ENCODE results near the gene DPYD.

DPYD gene

DNA sequence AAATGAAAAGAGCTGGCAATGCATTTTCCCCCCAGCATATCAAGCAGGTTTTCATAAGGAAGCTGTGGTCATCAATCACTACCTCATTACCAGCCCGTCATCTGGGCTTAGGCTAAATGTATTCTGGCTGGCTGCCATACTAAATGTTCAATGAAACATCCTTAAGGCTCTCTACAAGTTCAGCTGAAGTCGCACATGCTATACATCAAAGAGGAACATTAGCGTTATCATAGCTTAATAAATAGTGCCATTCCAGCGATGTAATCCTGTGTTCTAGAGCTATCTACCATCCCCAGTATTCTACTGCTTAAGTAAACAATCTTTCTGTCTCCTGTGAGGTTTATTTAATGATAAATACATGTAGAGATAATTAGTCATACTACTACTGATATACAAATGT, 288.8 kb downstream of the DPYD start:
- FAIRE-seq (no peak), DNase-seq (ENCODE audit: insufficient read length, low spot score) (no peak)

- DNase-seq (ENCODE audit: insufficient read length, low spot score) (no peak), FAIRE-seq (no peak)
These were observed 289.9 kb downstream of the DPYD start for GRCh38 chr1:97630948-97631347.

DNA sequence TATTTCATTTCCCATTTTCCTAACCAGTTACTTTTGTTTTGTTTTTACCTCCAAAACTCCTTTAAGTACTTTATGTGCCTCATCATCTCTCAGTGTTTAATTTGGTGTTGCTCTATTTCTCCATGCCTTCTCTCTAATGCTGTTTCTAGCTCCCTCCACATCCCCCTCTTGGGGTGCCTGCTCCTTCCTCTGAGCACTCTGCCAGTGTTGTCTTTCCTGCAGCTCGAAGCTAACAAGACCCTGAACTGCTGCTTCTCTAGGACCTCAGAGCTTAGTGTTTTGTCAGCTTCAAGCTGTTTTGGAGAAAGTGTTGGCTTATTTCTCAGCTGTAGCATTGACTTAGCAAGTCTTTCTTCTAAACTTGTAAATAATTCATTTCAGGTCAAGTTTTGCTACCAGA, 290.6 kb downstream of the DPYD start:
- no peak for FAIRE-seq
- DNase-seq (ENCODE audit: insufficient read length, low spot score): no peak

GRCh38 chr1:97623220-97623619, 297.6 kb downstream of the DPYD start:
- no peak for DNase-seq (ENCODE audit: insufficient read length, low spot score)
- FAIRE-seq: no peak

GRCh38 chr1:97621955-97622354, 298.9 kb downstream of the DPYD start:
- FAIRE-seq (no peak), DNase-seq (ENCODE audit: insufficient read length, low spot score) (no peak)

GRCh38 chr1:97619706-97620105, 301.1 kb downstream of the DPYD start:
- DNase-seq (ENCODE audit: insufficient read length, low spot score): no peak
- no peak for FAIRE-seq

- DNase-seq (ENCODE audit: insufficient read length, low spot score) (no peak), FAIRE-seq (no peak)
These were observed 310.1 kb downstream of the DPYD start for GRCh38 chr1:97610748-97611147.

GRCh38 chr1:97610102-97610501, 310.7 kb downstream of the DPYD start:
- FAIRE-seq (no peak), DNase-seq (ENCODE audit: insufficient read length, low spot score) (no peak)

DNA sequence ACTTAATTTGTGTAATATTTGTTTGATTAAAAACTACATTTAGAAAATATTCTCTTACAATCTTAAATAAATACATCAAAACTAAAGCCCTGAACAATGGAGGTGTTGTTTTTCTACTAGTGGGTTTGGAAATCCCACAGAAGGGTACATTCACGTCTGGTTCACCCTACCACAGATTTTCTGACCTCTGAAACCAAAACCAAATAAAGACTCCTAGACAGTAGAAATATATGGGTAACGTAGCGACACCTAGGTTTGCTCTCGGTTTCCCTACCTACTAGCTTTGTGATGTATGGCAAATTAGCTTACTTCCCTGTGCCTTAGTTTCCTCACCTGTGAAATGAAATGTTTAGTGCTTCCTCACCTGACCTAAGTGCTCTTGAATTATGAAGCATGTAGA, 312.6 kb downstream of the DPYD start:
- no peak for FAIRE-seq
- DNase-seq (ENCODE audit: insufficient read length, low spot score): no peak

- no peak for FAIRE-seq
- DNase-seq (ENCODE audit: insufficient read length, low spot score): no peak
These were observed 317.1 kb downstream of the DPYD start for GRCh38 chr1:97603776-97604175.

DNA sequence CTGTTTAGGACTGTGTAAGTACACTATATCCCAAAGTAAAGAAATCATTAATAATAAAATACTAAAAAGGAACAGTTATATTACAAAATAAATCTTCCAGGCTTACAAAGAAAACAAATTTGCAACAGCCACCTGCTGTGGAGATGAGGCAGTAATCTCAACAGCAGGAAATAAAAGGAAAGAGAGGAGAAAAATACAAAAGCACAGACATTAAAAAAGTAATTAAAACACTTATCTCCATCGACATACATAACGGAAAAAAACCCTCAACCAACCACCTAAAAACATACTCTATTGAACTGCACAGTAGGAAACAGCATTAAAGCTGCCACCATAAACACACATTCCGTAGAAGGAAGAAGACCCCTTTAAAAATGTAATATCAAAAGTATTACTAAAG, 317.6 kb downstream of the DPYD start:
- no peak for DNase-seq (ENCODE audit: insufficient read length, low spot score)
- no peak for FAIRE-seq

DNA sequence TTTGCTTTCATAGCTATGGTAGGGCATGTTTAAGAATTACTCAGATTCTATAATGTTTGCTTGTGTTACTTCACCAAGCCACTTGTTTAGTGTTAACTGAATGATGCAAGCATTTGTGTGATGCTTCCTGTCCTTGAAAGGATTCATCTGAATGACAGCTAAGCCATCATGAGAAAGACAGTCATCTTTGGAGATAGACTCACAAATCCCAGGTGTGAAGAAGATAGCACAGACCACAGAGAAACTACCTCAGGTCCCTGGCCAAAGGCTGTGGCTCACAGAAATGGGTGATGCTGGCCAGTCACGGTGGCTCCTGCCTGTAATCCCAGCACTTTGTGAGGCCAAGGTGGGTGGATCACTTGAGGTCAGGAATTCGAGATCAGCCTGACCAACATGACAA, 321.4 kb downstream of the DPYD start:
- FAIRE-seq: no peak

DNA sequence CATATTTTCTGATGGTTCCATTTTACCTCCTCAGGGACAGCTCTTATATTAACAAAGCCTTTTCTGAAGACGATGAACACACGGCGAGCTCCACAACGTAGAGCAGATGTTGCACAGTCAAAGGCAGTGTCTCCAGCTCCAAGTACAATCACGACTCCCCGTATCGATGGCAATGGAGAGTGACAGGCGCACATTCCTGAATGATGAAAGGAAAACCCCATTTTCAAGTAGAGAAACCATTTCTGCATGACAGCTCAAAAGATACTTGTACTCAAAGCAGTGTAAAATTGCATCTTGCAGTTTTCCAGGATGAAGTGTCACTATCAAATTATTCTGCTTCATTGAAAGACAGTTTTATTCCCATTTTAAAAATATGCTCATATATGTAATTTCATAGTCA, 327.6 kb downstream of the DPYD start:
- DNase-seq (ENCODE audit: insufficient read length, low spot score) (no peak), FAIRE-seq (no peak)

More for the DNA sequence above, 321.4 kb downstream of the DPYD start:
- no peak for DNase-seq (ENCODE audit: insufficient read length, low spot score)

GRCh38 chr1:97588772-97589171, 332.1 kb downstream of the DPYD start:
- DNase-seq (ENCODE audit: insufficient read length, low spot score): no peak
- no peak for FAIRE-seq

DNA sequence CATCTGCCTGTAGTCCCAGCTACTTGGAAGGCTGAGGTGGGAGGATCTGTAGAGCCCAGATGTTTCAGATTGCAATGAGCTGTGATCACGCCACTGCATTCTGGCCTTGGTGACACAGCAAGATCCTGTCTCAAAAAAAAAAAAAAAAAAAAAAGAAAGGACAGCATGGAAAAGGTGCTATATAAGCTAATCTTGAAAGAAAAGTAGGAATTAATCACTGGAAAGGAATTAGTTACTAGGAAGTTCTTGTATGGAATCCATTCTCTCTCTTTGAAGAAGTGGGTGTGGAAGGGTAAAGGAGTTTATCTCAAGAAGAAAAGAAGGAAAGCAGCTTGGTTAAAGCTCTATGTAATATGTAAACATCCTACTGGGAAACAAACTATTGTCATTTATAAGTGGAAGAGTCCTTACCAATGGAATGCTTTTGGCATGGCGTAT, 339.2 kb downstream of the DPYD start:
- DNase-seq (ENCODE audit: insufficient read length, low spot score) (no peak), FAIRE-seq (no peak)

- DNase-seq (ENCODE audit: insufficient read length, low spot score) (no peak), FAIRE-seq (no peak)
These were observed 343.2 kb downstream of the DPYD start for GRCh38 chr1:97577613-97578012.

DNA sequence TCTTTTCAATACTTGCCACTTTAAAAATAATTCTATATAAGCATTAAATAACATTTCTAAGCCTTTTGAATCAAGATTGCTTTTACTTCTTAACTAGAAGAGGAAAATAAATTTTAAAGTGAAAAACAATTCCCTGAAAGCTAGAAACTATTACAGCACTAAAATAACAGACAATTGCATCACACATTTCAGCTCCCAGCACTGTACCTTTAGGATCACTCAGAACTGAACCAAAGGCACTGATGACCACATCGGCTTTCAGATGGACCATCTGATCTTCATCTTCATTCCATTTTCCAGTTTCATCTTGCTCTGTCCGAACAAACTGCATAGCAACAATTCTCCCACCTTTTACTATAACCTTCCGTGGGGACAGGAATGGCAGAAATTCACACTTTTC, 347.3 kb downstream of the DPYD start:
- no peak for DNase-seq (ENCODE audit: insufficient read length, low spot score)
- FAIRE-seq: no peak

DNA sequence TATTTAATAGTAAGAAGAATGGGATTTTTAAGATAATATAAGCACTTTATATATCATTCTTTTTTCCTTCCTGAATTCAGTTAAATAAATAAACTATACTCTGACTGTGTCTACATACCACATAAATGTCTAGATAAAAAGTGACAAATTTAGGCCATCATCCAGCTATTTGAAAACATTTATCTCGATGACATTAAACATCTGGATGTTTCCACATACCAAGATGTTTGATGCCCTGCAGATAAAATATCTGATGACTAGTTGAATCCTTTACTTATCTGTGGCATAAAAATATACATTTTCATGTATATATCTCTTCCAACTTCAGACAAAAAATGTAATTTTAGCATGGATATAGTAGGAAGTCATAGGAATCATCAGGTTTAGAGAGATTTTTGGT, 348.3 kb downstream of the DPYD start:
- DNase-seq (ENCODE audit: insufficient read length, low spot score): no peak
- no peak for FAIRE-seq

- DNase-seq (ENCODE audit: insufficient read length, low spot score) (no peak), FAIRE-seq (no peak)
These were observed 349.1 kb downstream of the DPYD start for GRCh38 chr1:97571760-97572159.

GRCh38 chr1:97570691-97571090, 350.1 kb downstream of the DPYD start:
- FAIRE-seq: no peak

GRCh38 chr1:97567000-97567749, 353.7 kb downstream of the DPYD start:
- FAIRE-seq (no peak), DNase-seq (ENCODE audit: insufficient read length, low spot score) (no peak)

More at GRCh38 chr1:97570691-97571090, 350.1 kb downstream of the DPYD start:
- DNase-seq (ENCODE audit: insufficient read length, low spot score): no peak

- no peak for DNase-seq (ENCODE audit: insufficient read length, low spot score)
- FAIRE-seq: no peak
These were observed 354.9 kb downstream of the DPYD start for GRCh38 chr1:97565886-97566285.

DNA sequence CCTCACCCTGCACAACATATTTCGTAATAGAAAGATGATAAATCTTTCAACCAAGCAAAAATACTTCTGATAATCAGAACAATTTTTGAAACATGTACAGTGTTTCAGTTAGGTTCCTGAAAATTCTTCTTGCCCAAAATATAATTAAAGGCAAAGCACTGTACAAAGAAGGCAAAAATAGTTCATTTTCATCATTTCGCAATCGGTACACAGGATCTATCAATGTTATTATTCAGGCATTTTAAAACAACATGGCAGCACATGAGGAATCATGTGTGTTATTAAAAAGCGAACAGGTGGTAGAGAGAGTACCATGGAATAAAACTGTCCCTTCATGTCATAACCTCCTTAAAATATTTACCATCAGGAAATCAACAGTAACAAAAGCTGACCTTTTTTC, 356.9 kb downstream of the DPYD start:
- FAIRE-seq (no peak), DNase-seq (ENCODE audit: insufficient read length, low spot score) (no peak)
